SJSA1 (cell line): Measurements from ENCODE around the gene FRMD3. TPM values are rescaled to one million over a fixed set of nuclear protein-coding genes. Genes with fewer than 3 reads are reported as not detected.
A peak's percentile ranks its signal among the peaks of the same experiment; 100 is the strongest.

Experiments used
- DNase-seq, 2 experiments: peaks; one replicate each; pipeline ENCODE4 v3.0.0-alpha.2; 2015 to 2020; ENCODE audit warnings: low spot score in 2 of 2, low read depth in 1 of 2
- H3K27ac ChIP-seq: fragments of 250-450 bp; sonication (Bioruptor Pico); 2 replicates; pipeline ENCODE4 v1.5.1; 2020; ENCODE audit warnings: mild to moderate bottlenecking, moderate library complexity
- H3K27me3 ChIP-seq: fragments of 250-450 bp; sonication (Bioruptor Pico); replicated peaks from 2 replicates; pipeline ENCODE4 v1.5.1; 2020; ENCODE audit warnings: mild to moderate bottlenecking, moderate library complexity
- H3K36me3 ChIP-seq: fragments of 250-450 bp; sonication (Bioruptor Pico); 2 replicates; pipeline ENCODE4 v1.5.1; 2020; ENCODE audit warnings: mild to moderate bottlenecking
- H3K4me1 ChIP-seq: fragments of 250-450 bp; sonication (Bioruptor Pico); replicated peaks from 2 replicates; pipeline ENCODE4 v1.6.1; 2021; ENCODE audit warnings: mild to moderate bottlenecking
- H3K4me3 ChIP-seq: fragments of 250-450 bp; sonication (Bioruptor Pico); 2 replicates; pipeline ENCODE4 v1.5.1; 2020; ENCODE audit warnings: mild to moderate bottlenecking
- H3K9me3 ChIP-seq: fragments of 250-450 bp; sonication (Bioruptor Pico); replicated peaks from 2 replicates; pipeline ENCODE4 v1.5.1; 2020; ENCODE audit warnings: mild to moderate bottlenecking
- total RNA-seq: library from RNA; depleted of rRNA; stranded (reverse); fragments of >200 nt; shearing (Covaris generic); gene quantifications from 2 replicates; pipeline ENCODE4 v1.2.3, GENCODE V29; 2014

Gene FRMD3
- total RNA-seq, 1 experiment from 2014 or later = 15.5 TPM

DNA sequence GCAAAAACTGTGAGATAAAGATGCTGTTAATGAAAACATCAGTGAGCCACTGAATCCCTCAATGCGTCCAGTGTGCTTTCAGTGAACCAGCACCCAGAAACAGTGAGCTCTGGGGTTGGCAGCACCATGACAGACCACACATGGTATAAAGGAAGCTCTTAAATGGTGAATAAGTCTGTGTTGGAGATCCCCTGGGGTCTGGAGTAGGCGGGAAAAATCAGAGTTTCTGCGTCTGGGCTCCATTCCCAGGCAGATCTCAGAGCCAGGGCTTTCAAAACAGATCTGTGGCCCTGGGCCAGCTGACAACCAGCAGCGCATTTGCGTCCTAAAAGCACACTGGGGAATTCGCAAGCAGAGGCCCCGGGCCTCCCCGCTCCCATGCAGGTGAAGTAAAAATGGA is 233.5 kb downstream of the FRMD3 start:
- Histone ChIP-seq H3K27ac (no peak overlapping the region), H3K36me3 (0 out of 2 replicates have a peak, but pooled peaks cover under 1% of the 10 kb centered on the region), H3K27me3 (no peaks in the 10 kb centered on the region), H3K4me3 (no peak overlapping the region), H3K9me3 (no peaks in the 10 kb centered on the region), H3K4me1 (peaks cover 4% of the 10 kb centered on the region; the same call in 1 of the 2 replicates)
- DNase-seq = no peak

DNA sequence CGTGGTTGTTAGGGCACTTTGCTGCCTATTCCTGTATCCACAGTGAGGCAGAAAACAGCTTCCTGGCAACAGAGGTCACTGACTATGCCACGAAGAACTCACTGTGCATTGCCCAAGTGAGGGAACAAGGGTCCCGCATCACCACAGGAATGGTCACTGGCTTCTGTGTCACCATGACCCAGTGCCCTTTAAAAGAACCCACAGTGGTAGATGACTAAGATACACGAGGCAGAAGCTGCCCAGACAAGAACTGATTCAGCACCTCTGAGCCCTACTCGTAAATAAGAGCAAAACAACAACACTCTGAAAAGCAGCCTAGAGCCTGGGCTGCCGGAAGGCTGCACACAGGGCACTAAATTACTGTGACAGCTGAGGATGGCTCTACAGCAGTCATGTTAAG is 238.6 kb downstream of the FRMD3 start:
- H3K36me3 ChIP-seq = peaks cover 3% of the 10 kb centered on the region; the same call in 1 of the 2 replicates
- peak; percentile 20 to 46 for DNase-seq
- no peaks in the 10 kb centered on the region for H3K9me3 ChIP-seq
- H3K4me1 ChIP-seq = peaks cover 10% of the 10 kb centered on the region; the same call in 1 of the 2 replicates
- no peaks in the 10 kb centered on the region for H3K27me3 ChIP-seq
- H3K27ac ChIP-seq = no peak overlapping the region
- H3K4me3 ChIP-seq = no peak overlapping the region

DNA sequence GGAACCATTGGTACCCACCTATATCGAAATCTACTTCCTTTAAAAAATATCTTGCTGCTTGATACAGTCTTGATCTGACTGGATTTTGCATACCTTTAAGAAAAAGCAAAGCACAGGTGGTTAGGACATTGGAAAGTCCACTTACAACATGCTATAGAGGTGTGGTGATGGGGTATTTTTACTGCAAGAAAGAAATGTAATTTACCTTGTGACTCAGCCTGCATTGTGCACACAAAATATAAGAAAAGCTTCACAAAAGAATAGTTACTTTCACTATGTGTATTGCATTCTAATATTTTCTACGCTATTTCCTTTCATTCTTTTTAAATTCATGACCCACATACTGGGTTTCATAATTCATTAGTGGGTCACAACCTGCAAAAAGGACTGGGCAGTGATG is 239.1 kb downstream of the FRMD3 start:
- no peaks in the 10 kb centered on the region for H3K9me3 ChIP-seq
- H3K36me3 ChIP-seq = peaks cover 3% of the 10 kb centered on the region; the same call in 1 of the 2 replicates
- peaks cover 10% of the 10 kb centered on the region; the same call in 1 of the 2 replicates for H3K4me1 ChIP-seq
- no peak overlapping the region for H3K4me3 ChIP-seq
- no peak for DNase-seq
- H3K27ac ChIP-seq = no peak overlapping the region
- no peaks in the 10 kb centered on the region for H3K27me3 ChIP-seq

DNA sequence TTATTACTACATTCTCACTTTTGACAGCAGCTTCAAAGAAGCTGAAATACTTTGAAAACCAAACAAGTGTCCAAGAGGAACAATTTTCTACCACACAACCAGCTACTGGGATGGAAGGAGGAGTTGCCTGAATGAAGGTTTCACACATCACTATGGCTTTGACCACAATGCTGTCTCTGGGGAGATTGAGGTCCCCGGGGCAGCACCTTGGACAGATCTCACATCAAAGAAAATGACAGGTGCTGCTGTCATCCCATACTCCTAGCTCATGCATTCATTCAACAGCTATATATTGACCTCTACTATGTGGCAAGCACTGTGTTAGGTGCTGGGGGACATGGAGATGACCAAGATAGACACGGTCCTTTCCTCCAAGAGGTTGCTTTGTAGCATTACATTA is 242.1 kb downstream of the FRMD3 start:
- H3K4me3 ChIP-seq = no peak overlapping the region
- no peak for DNase-seq
- H3K27ac ChIP-seq = no peak overlapping the region
- H3K4me1 ChIP-seq = peaks cover 10% of the 10 kb centered on the region; the same call in 1 of the 2 replicates
- peaks cover 3% of the 10 kb centered on the region; the same call in 1 of the 2 replicates for H3K36me3 ChIP-seq
- H3K27me3 ChIP-seq = no peaks in the 10 kb centered on the region
- no peaks in the 10 kb centered on the region for H3K9me3 ChIP-seq

DNA sequence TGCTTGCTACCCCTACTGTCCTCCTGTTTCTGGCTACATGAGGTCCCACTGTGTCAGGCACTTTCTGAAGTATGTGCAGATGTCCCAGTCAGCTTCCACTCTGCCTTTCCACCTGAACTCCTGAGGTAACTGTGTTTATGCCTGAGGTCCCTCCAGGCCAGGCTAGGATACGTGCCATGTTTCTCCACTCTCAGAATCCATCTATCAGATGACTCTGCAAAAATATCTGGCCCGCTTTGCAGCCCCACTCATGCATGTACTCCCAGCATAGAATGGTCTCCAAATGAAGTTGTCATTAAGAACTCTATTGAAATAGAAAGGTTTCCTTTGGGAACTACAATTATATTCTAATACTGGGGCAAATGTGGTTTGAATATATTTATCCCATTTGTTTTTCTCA is 243.4 kb downstream of the FRMD3 start:
- H3K36me3 ChIP-seq = peaks cover 3% of the 10 kb centered on the region; the same call in 1 of the 2 replicates
- H3K4me3 ChIP-seq = no peak overlapping the region
- no peak overlapping the region for H3K27ac ChIP-seq
- no peak for DNase-seq
- no peaks in the 10 kb centered on the region for H3K9me3 ChIP-seq
- no peaks in the 10 kb centered on the region for H3K27me3 ChIP-seq
- peaks cover 7% of the 10 kb centered on the region; the same call in 1 of the 2 replicates for H3K4me1 ChIP-seq

DNA sequence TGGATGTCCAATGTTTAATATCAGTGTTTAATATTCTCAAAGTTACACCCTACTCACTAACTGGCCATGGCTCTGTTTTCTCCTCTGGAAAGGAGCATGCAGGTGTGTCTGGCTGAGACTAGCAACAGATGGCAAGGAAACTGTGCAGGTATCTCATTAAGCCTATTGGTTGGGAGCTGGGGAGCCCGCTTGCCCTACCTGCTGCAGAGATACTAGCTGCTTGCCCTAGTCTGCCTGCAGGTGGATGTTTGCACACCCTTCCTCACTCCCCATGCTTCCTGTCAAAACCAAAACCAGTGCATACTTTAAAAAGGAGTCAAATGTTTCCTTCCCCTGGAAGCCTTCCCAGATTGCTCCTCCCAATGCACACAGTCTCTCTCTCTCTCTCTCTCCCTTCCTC is 247.0 kb downstream of the FRMD3 start:
- no peak for DNase-seq
- Histone ChIP-seq H3K4me3 (no peak overlapping the region), H3K27me3 (no peaks in the 10 kb centered on the region), H3K27ac (no peak overlapping the region), H3K4me1 (no peaks in the 10 kb centered on the region), H3K36me3 (no peaks in the 10 kb centered on the region; the same call in 1 of the 2 replicates), H3K9me3 (no peaks in the 10 kb centered on the region)

DNA sequence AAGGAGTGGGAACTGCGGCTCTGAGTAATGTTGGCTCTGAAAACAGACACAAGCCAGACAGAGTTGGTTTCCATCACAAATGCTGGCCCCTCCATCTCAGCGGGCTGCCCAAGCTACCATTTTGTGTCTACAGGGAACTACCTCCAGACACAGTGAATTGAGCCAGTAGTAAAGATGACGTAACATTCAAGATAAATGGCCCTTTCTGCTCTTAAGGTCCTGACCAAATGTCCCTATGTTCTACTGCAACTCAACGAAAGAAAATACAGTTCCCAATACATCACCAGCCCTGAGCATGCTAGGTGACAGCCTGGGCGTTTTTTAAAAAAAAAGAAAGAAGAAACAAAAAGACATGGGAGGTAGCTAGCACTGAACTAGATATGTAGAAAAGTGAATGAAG is 247.5 kb downstream of the FRMD3 start:
- Histone ChIP-seq H3K27ac (no peak overlapping the region), H3K4me1 (no peaks in the 10 kb centered on the region), H3K36me3 (no peaks in the 10 kb centered on the region; the same call in 1 of the 2 replicates), H3K27me3 (no peaks in the 10 kb centered on the region), H3K9me3 (no peaks in the 10 kb centered on the region), H3K4me3 (no peak overlapping the region)
- no peak for DNase-seq

DNA sequence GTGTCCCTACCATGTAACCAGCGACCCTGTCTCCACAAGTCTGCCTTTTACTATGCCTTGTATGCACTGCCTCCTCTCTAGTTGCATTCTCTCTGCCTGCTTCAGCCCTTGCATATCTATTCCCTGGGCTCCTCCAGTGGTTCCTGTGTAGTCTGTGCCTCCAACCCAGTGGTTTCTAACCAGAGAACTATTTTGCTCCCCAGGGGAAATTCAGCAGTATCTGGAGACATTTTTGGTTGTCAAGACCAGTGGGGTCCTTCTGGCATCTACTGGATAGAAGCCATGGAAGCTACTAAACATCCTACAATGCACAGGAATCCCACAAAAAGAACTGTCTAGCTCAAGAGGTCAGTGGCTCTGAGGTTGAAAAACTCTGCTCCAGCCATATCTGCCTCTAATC is 251.2 kb downstream of the FRMD3 start:
- Histone ChIP-seq H3K9me3 (no peaks in the 10 kb centered on the region), H3K27ac (no peak overlapping the region), H3K36me3 (no peaks in the 10 kb centered on the region; the same call in 1 of the 2 replicates), H3K27me3 (no peaks in the 10 kb centered on the region), H3K4me1 (peaks cover under 1% of the 10 kb centered on the region; the same call in 1 of the 2 replicates), H3K4me3 (no peak overlapping the region)
- no peak for DNase-seq

DNA sequence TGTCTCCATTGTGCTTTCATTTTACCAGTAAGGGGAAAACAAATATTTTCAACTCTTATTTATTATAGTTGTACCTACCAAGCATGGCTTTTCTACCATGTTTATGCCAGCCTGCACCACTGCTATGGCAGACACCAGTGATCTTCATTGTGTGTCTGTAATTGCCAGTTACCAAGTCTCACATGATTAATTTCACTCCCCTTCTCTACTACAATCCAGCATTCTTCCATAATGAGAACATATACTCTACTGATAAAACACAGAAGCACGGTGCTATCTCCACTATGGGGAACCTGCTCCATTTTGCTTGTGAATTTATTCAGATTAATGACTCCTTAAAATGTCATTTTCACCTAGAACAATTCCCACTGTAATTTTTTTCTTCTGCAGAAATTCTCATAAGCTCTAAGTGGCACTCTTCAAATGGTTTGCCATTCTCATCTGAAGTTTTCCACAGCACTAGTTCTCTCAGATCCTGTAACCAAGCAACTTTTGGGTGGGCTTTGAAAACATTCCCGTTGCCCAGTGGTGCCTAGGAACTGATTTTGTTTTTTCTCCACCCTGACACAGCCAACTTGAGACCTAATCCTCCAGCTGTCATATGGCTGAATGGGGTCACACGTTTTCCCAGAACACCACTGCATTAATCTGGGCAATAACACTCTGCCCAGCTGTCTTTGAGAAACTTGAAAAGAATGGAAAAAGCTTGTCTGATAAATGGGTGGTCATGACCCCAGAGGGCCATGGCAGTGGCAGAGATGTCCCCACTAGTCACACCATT is 252.6 kb downstream of the FRMD3 start:
- H3K27me3 ChIP-seq = no peaks in the 10 kb centered on the region
- no peak for DNase-seq

DNA sequence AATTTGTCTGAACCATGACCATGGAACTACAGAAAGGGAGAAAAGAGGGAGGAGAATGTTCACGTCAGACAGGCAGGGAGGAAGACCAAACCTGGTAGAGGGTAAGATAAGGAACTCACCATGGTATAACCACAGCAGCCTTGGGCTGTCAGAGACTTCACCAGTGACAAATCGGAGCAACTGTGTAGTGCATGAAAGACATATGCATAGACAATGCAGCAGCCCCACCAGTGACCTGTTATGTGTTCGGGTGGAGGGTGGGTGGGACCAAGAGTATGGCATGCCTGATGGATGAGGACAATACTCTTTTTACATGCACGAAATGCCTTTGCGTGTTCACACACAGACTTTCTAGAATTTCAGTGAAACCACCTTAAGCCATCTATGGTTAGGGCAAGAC is 253.5 kb downstream of the FRMD3 start:
- peaks cover 18% of the 10 kb centered on the region for H3K4me1 ChIP-seq
- no peaks in the 10 kb centered on the region for H3K9me3 ChIP-seq
- H3K27me3 ChIP-seq = no peaks in the 10 kb centered on the region
- no peak overlapping the region for H3K4me3 ChIP-seq
- no peak for DNase-seq
- no peaks in the 10 kb centered on the region; the same call in 1 of the 2 replicates for H3K36me3 ChIP-seq
- H3K27ac ChIP-seq = no peak overlapping the region

More for the DNA sequence above, 252.6 kb downstream of the FRMD3 start:
- no peak overlapping the region for H3K27ac ChIP-seq
- no peak overlapping the region for H3K4me3 ChIP-seq
- H3K36me3 ChIP-seq = no peaks in the 10 kb centered on the region; the same call in 1 of the 2 replicates
- H3K4me1 ChIP-seq = peaks cover 14% of the 10 kb centered on the region
- no peaks in the 10 kb centered on the region for H3K9me3 ChIP-seq

DNA sequence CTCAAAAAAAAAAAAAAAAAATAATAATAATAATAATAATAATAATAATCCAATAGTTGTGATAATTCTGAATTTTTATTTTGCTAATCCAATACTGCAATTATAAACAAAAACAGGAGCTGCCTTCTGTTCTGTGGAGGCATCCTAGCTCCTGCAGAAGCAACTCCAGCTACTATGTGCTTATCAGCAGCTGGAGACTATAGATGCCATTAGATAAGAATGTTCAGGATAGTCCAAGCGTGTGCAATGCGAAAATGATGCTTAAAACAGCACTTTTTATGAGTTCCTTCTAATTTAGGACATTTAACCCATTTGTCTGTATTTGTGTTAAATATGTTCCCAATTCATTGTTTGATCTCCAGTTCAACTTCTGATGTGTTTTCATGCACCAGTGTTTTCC is 254.7 kb downstream of the FRMD3 start:
- DNase-seq = no peak
- peaks cover 18% of the 10 kb centered on the region for H3K4me1 ChIP-seq
- H3K27me3 ChIP-seq = no peaks in the 10 kb centered on the region
- no peak overlapping the region for H3K4me3 ChIP-seq
- H3K27ac ChIP-seq = no peak overlapping the region
- no peaks in the 10 kb centered on the region for H3K36me3 ChIP-seq
- H3K9me3 ChIP-seq = no peaks in the 10 kb centered on the region

DNA sequence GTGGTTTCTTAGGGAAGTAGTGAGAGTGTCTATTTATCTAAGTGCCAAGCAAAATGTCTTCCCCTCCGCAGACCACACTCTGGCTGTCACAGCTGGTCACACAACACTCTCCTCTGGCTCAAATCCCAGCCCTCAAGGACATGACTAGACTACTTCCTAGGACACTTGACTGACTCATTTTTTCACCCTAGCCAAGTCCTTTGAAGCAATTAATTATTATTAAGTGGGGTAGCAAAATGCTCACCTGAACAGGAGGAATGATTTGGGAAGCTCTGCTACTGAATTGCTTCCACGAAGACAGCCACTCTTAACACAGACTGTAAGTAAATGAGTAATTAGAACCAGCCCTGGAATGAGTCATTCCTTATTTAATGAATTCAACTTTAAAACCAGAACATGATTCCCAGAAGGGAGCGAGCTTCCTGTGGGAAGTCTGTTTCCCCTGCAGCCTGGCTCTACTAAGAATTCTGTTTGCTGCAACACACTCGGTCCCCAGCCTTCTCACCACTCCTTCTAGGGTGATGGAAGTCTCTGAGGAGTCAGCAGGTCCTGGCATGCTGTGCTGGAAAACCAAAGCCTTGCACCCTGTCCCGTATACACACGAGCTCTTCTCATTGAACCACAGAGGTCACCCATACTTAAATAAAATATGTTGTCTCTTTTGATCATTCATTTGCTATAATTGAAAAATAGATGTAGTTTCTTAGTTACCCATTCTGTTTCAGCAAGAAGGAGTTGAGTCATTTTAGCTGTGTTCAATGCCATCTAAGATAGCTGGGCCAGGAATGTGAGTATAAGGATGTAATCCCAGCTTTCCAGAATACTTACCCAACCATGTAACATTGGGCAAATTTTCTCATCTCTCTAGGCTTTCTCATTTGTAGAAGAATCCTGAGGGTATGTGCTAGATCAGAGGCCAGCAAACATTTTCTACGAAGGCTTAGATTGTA is 256.6 kb downstream of the FRMD3 start:
- Histone ChIP-seq H3K27me3 (no peaks in the 10 kb centered on the region), H3K36me3 (no peaks in the 10 kb centered on the region), H3K4me1 (peaks cover 18% of the 10 kb centered on the region), H3K9me3 (no peaks in the 10 kb centered on the region), H3K4me3 (no peak overlapping the region), H3K27ac (no peak overlapping the region)
- DNase-seq = peak in 1 of 2 experiments; percentile 39

DNA sequence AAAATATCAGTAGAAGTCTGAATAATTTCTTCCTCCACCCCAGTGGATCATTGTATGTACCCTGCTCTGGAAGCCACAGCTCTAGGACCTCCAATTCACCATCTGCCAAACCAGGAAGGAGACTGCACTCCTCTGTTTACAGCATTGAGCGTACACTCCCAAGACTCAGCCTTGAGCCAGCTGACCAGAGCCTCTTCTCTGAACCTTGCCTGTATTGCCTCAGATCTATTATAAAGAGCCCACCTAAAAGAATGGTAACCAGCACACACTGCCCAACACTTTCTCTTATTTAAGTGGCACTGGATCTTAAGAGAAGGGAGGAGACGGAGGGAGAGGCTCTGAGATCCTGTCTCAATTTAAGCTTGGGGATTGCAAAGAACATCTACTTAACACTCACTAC is 257.4 kb downstream of the FRMD3 start:
- no peak overlapping the region for H3K4me3 ChIP-seq
- H3K27ac ChIP-seq = no peak overlapping the region
- no peaks in the 10 kb centered on the region for H3K9me3 ChIP-seq
- no peaks in the 10 kb centered on the region for H3K36me3 ChIP-seq
- H3K4me1 ChIP-seq = peaks cover 18% of the 10 kb centered on the region
- DNase-seq = no peak
- no peaks in the 10 kb centered on the region for H3K27me3 ChIP-seq
